NCI-H446 (cell line): ENCODE data around the gene NT5C1A.

Experiments
- DNase-seq, 2 experiments: peaks; one replicate each; lab custom pipeline; 2025; lab: John Stamatoyannopoulos, UW

NT5C1A gene

GRCh38 chr1:39671793-39672550 lies at the start of gene NT5C1A:
TSS of gene NT5C1A (minus strand) at chr1:39672107. CDS start at chr1:39672038, 69 bp downstream.
- no peak for DNase-seq

- DNase-seq, result no peak
Observed at GRCh38 chr1:39721664-39722063, 49.8 kb upstream of the NT5C1A start.

DNA sequence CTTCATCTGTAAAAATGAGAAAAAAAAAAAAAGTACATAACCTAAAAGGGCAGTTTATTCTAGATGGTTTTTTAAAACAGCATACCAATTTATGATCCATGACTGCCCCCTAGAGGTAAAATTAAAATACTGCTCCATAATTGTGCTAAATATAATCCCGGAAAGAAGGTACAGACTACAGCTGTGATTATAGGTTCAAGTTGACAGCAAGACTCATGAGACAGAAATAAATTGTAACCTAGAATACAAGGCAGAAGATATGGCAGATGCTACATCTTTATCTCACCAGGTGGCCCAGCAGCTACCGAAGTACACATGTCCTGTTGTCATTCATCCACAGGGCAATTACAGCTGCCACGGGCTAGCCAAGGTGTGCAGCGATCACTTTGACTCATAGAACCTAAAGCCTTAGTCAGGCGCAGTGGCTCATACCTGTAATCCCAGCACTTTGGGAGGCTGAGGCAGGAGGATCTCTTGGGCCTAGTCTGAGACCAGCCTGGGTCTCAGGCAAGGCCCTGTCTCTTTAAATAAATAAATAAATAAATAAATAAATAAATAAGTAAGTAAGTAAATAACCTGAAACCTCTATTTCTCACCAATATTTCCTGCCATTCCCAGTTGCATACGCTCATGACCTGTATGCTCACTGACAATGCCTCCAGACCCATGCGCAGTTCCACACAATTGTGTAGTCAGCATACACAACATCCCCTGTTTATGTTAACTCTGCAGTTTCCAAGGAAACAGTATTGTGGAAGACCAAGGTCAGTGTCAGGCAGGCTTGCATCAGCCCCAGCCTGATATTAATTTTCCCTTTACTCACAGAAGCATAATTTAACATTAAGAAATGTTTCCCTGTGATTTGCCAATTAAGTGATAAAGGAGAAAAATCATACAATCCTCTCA lies 48.4 kb upstream of the NT5C1A start:
- DNase-seq, result peak; percentile 64 to 86

DNA sequence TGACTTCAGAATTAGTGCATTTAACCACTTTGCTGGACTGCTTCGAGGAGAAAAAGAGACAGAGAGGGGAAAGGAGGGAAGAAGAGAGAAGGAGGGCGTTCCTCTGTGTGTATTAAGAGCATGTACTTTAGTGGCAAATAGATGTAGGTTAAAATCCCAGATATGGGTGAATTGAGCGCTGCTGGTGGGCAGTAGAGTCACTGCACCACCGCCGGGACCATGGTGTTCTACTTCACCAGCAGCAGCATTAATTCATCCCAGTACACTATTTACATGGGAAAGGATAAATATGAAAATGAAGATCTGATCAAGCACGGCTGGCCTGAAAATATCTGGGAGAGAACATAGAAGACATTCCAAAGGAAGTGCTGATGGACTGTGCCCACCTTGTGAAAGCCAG lies 45.9 kb upstream of the NT5C1A start:
- no peak for DNase-seq

GRCh38 chr1:39713557-39713956 lies 41.6 kb upstream of the NT5C1A start:
- DNase-seq, result no peak

DNA sequence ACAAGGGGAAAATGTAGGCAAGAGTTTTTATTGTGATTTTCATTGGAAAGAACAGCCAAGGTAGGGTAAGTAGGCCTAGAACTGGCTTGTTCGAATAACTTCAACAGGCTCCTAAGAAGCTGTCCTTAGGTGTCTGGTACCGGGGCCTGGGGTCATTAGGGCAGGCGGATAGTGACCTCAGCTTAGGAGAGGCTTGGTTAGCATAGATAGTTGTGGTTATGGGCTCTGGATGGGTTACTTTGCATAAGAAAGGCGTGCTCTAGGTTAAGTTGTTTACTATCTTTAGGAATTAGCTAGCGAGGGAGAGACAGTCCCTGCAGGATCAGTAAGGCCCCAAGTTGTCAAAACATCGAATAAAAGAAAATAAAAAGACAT lies 40.0 kb upstream of the NT5C1A start:
- DNase-seq, result no peak

- no peak for DNase-seq
Observed at GRCh38 chr1:39711104-39711965, 39.4 kb upstream of the NT5C1A start.

DNA sequence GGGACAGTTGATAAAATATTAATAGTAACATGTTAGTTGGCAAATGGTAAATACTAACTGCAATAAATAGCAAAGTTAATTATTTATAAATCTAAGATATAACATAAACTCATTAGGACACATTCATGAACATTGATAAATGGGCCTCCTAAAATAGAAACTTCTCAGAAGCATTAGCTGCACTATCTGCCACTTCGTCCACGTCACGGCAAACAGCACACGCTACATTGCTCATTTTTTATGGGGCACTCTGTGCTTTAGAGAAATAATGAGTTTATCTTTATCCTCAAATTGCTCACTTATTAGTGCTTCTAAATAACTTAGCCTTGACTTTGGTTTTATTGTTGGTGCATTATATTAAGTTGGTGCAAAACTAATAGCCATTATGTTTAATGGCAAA lies 35.6 kb upstream of the NT5C1A start:
- no peak for DNase-seq

- no peak for DNase-seq
Observed at GRCh38 chr1:39704757-39705156, 32.9 kb upstream of the NT5C1A start.

DNA sequence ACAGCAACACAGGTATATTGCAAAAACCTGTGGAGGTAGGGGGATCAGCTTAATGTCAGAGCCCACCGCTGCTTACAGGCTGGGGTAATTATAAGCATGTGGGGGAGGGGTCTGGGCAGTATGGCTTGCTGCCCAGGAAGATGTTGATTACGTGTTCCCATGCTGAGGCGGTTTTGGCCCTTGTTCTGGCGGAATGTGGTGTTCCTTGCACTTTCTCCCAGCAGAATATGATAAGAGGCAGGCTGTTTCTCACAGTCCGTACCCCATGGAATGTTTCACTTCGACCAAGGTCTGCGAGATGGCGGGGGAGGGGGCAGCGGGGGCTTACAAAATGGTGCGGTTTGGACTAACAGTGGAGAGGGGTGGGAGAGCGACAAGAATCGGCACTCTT lies 29.1 kb upstream of the NT5C1A start:
- no peak for DNase-seq

- DNase-seq, result no peak
Observed at GRCh38 chr1:39700348-39700747, 28.4 kb upstream of the NT5C1A start.

DNA sequence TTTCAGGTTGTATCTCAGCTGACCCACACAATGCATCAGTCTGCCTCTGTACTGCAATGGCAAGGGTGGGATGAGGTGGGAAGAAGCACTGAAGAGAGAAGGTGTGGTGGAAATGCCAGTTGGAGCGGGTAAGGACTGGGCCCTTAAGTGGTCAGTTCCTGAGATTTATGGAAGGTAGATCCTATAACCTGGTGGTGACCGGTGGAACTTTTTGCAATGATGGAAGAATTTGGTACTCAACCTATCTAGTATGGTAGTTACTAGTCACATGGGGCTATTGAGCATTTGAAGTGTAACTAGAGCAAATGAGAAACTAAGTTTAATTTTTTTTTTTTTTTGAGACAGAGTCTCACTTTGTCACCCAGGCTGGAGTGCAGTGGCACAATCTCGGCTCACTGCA lies 27.5 kb upstream of the NT5C1A start:
- DNase-seq, result no peak

DNA sequence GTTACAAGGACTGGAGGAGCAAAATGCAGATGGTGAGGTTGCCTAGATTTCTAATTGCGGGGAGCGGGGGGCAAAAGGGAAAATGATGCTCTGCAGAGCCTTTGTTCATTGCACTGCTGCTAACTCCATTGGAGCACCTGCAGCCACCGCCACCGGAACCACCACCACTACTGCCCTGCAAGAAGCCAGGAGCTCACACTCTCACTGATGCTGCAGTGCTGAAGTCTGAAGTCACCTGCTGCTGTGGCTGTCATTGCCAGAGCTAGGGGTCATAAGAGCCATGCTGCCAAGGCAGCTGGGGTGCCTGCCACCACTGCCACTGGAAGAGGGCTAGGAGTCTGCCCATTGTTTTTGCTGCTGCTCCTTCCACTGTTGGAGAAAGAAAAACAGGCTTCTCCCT lies 26.7 kb upstream of the NT5C1A start:
- no peak for DNase-seq

GRCh38 chr1:39696448-39696847 lies 24.5 kb upstream of the NT5C1A start:
- no peak for DNase-seq

DNA sequence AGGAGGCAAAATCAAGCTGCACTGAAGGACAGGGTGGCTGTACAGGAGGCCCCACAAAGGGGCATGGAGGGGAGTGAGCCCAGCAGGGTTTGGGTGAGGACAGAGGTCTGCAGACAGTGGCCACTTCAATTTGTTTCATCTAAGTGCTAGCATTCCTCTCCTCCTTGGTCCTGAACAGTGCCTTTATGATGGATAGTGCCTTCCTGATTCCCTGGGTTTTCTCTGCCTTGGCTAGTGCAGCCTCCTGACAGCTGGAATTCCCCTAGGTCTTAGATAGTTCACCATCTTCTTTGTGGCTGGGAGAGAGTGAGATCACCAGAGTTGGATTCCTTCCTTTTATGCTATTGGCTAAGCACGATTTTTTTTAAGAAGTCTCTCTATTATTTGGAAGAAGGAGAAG lies 23.1 kb upstream of the NT5C1A start:
- DNase-seq, result no peak

GRCh38 chr1:39694026-39694425 lies 22.1 kb upstream of the NT5C1A start:
- no peak for DNase-seq

DNA sequence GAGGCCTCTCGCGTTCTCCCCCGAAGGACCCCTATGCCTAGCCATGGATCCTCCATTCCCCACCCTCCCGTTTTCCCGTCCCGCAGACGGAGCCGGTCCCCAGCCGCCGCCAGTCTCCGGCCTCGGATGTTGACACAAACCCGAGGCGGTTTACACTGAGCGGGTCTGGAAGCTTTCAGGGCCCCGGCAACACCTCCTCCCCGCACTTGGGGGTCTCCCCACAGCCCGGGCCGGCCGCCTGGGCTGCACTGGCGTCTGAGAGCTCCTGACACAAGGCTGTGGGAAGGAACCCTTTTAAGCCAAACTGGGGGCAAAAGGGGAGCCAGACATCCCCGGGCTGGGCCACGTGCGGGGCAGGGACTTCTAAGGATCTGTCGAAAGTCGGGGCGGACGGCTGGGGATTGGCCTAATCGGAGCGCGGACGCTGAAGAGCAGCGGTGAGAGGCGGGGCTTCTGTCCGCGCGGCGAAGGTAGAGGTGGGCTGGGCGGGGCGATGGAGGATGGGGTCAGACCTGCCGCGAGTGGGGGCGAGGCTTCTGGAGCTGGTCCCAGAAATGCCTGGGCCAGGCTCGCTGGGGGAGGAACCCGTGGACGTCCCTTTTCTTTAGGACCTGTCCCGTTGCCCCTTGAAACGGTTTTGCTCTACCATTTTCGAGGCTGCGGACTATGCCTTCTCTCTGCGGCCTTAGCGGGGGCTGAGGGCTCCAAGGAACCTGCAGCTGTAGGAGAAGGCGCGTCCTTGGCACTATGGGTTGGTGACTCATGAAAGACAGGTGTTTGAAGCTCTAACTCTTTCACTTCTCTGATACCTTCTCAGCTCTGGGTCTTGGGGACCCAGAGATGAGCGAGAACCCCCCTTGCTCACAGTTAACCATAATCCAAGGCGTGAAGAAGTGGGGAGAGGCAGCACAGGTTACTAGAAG lies 20.5 kb upstream of the NT5C1A start:
- DNase-seq, result no peak

- DNase-seq, result peak; percentile 64 to 86
Observed at GRCh38 chr1:39691383-39692151, 19.7 kb upstream of the NT5C1A start, which contains the start of gene HPCAL4. TSS of gene HPCAL4 (minus strand) at chr1:39691433. CDS start at chr1:39684603, 6,830 bp downstream.

DNA sequence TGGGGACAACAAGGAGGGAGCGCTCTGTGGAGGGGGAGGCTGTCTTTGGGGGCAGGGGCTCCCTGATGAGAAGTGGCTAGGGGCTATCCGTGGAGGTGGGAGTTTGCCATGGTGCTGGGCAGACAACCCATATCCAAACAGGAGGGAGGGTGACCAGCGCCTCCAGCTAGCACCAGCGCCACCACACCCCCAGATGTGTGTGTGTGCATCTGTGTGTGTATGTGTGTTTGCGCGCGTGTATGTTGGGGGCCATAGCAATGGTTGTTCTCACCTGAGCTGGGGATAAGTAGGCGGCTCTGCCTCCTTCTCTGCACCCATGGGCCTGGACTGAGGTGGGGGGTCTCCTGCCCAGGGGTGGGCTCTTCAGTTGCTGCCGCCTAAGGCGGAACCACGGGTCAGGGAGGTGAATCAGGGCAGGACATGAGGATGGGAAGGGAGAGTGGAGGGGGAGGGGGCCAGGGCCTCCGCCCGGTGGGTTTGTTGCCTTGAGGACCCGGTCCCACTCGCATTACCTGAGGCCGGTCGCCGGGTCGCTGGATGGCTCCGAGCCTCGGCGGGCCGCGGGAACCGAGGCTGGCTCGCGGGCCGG lies 19.0 kb upstream of the NT5C1A start:
- no peak for DNase-seq

GRCh38 chr1:39690225-39690624 lies 18.3 kb upstream of the NT5C1A start:
- no peak for DNase-seq
